ENCODE measurements around the gene ST3GAL5. TPM values are rescaled to one million over a fixed set of nuclear protein-coding genes. Genes with fewer than 3 reads are reported as not detected.

ST3GAL5 gene
- total RNA-seq, 1 experiment from 2014 or later: 5.9 TPM

DNA sequence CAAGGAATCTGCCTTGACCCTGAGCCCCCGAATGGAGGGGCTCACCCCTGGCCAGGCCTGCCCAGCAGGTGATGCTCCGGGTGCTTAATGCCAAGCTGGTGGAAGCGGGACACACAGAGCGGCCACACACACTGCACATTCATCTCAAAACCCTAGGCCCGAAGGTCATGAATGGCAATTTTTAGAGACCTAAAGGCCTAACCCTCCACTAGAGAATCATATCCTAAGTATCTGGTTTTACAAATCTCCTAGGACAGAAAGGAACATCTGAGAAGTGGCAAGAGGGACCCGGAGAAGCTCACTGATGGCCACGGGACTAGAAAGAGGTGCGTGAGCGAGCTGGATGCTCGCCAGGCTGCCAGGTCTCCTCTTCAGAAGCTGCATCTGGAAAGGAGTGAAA, 38.3 kb downstream of the ST3GAL5 start:
- no peaks in the 10 kb centered on the region for H3K27me3 ChIP-seq (ENCODE audit: insufficient read depth, low read depth)
- H3F3A ChIP-seq (ENCODE audit: insufficient read depth, low read depth): no peaks in the 10 kb centered on the region
- no peaks in the 10 kb centered on the region for H3K79me2 ChIP-seq (ENCODE audit: low read depth)
- no peaks in the 10 kb centered on the region; the same call in none of the 2 replicates for H3K36me3 ChIP-seq (ENCODE audit: low read depth)
- H3K4me1 ChIP-seq (replicated peaks; ENCODE audit: insufficient read depth): no peaks in the 10 kb centered on the region
- H3K27ac ChIP-seq: no peak overlapping the region
- TF ChIP-seq, protein P1, sequence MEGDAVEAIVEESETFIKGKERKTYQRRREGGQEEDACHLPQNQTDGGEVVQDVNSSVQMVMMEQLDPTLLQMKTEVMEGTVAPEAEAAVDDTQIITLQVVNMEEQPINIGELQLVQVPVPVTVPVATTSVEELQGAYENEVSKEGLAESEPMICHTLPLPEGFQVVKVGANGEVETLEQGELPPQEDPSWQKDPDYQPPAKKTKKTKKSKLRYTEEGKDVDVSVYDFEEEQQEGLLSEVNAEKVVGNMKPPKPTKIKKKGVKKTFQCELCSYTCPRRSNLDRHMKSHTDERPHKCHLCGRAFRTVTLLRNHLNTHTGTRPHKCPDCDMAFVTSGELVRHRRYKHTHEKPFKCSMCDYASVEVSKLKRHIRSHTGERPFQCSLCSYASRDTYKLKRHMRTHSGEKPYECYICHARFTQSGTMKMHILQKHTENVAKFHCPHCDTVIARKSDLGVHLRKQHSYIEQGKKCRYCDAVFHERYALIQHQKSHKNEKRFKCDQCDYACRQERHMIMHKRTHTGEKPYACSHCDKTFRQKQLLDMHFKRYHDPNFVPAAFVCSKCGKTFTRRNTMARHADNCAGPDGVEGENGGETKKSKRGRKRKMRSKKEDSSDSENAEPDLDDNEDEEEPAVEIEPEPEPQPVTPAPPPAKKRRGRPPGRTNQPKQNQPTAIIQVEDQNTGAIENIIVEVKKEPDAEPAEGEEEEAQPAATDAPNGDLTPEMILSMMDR (conservative IDR thresholded peaks at IDR 0.05): no peak
- TF ChIP-seq EZH2 (IDR thresholded peaks at IDR 0.05; ENCODE audit: low read depth): no peak
- BruUV-seq (replicated peaks): no TSS peak
- no peak overlapping the region for H2AFZ ChIP-seq
- CTCF ChIA-PET: no interaction called here
- no peak for DNase-seq
- H3K4me3 ChIP-seq: no peak overlapping the region
- H3K9me3 ChIP-seq (ENCODE audit: insufficient read depth, low read depth): no peaks in the 10 kb centered on the region
- H4K20me1 ChIP-seq (ENCODE audit: insufficient read depth): no peaks in the 10 kb centered on the region
- POLR2A ChIA-PET (ENCODE audit: unreplicated experiment): no interaction called here
- no peak overlapping the region for H3K4me2 ChIP-seq
- H3K9me2 ChIP-seq (ENCODE audit: insufficient read depth): no peaks in the 10 kb centered on the region
- intact Hi-C loops (cut with micrococcal nuclease; ENCODE audit: unreplicated experiment): no loop called here

DNA sequence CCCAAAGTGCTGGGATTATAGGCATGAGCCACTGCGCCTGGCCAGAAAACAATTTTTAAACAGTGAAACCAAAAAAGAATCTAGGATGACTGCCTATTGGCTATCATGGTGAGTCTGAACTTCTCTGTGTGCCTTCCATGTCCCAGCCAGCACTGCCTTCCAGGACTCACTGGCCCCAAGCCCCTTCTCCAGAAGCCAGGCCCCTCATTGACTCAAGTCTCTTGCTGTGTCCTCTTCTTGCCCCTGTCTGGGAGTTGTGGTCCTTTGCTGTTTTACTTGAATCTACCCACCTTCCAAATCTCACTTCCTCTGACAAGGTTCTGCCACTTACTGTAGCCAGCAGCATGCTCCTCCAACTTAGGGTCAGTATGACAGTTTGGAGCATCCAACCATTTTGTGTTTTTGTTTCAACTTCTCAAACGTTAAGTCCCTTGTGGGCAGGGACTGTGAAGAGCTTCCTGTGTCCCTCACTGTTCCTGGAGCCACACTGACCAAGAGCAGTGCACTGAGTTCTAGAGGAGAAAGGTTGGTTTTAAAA, 41.7 kb downstream of the ST3GAL5 start:
- H3K9me3 ChIP-seq (ENCODE audit: insufficient read depth, low read depth): no peaks in the 10 kb centered on the region
- no peak overlapping the region for H3K4me2 ChIP-seq
- no peaks in the 10 kb centered on the region for H3K4me1 ChIP-seq (replicated peaks; ENCODE audit: insufficient read depth)
- no peaks in the 10 kb centered on the region for H4K20me1 ChIP-seq (ENCODE audit: insufficient read depth)
- TF ChIP-seq EZH2 (IDR thresholded peaks at IDR 0.05; ENCODE audit: low read depth): no peak
- TF ChIP-seq, protein P1 (conservative IDR thresholded peaks at IDR 0.05): no peak
- no peak overlapping the region for H3K4me3 ChIP-seq
- no peaks in the 10 kb centered on the region for H3K27me3 ChIP-seq (ENCODE audit: insufficient read depth, low read depth)
- peaks cover 8% of the 10 kb centered on the region for H3K36me3 ChIP-seq (ENCODE audit: low read depth)
- H3K9me2 ChIP-seq (ENCODE audit: insufficient read depth): peaks cover 1% of the 10 kb centered on the region; the same call in 1 of the 2 replicates
- ChIA-PET CTCF (no interaction called here), POLR2A (ENCODE audit: unreplicated experiment) (interaction anchor here (0.6 kb wide), 1 partner anchor 80 kb away, joined by 3 read pairs; no protein-coding TSS in a partner anchor)
- H3K79me2 ChIP-seq (ENCODE audit: low read depth): no peaks in the 10 kb centered on the region
- no TSS peak for BruUV-seq (replicated peaks)
- H3F3A ChIP-seq (ENCODE audit: insufficient read depth, low read depth): no peaks in the 10 kb centered on the region; the same call in 1 of the 2 replicates
- no peak overlapping the region for H3K27ac ChIP-seq
- no peak overlapping the region for H2AFZ ChIP-seq
- intact Hi-C loops (cut with micrococcal nuclease; ENCODE audit: unreplicated experiment): no loop called here
- no peak for DNase-seq

DNA sequence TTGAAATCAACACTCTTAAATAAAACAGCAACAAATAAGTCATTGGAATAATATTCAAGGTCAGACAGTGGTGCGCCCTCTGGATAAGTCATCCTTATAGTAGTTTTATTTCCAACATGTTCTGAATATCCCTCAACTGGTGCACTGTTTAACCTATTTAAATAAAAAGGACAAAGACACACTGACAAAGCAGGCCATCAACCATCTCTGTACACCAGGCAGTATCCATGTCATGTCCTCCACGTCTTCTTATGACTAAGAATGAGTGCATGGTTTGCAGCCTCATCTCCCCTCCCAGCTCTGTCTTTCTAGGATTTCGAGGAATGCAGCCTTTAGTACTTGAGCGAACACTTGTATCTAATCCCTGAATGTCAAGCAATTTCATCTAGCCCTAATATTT, 42.4 kb downstream of the ST3GAL5 start:
- H2AFZ ChIP-seq: no peak overlapping the region
- TF ChIP-seq EZH2 (IDR thresholded peaks at IDR 0.05; ENCODE audit: low read depth): no peak
- TF ChIP-seq, protein P1 (conservative IDR thresholded peaks at IDR 0.05): no peak
- peaks cover 5% of the 10 kb centered on the region; the same call in 1 of the 2 replicates for H3K9me2 ChIP-seq (ENCODE audit: insufficient read depth)
- ChIA-PET CTCF (no interaction called here), POLR2A (ENCODE audit: unreplicated experiment) (interaction anchor here (0.7 kb wide), 1 partner anchor 191 kb away, joined by 3 read pairs; no protein-coding TSS in a partner anchor)
- no peak overlapping the region for H3K4me3 ChIP-seq
- H3K79me2 ChIP-seq (ENCODE audit: low read depth): no peaks in the 10 kb centered on the region
- intact Hi-C loops (cut with micrococcal nuclease; ENCODE audit: unreplicated experiment): no loop called here
- no peak overlapping the region for H3K27ac ChIP-seq
- no peaks in the 10 kb centered on the region for H3K27me3 ChIP-seq (ENCODE audit: insufficient read depth, low read depth)
- peaks cover 8% of the 10 kb centered on the region for H3K36me3 ChIP-seq (ENCODE audit: low read depth)
- H3K4me2 ChIP-seq: no peak overlapping the region
- BruUV-seq (replicated peaks): no TSS peak
- H4K20me1 ChIP-seq (ENCODE audit: insufficient read depth): no peaks in the 10 kb centered on the region
- no peak for DNase-seq
- H3K9me3 ChIP-seq (ENCODE audit: insufficient read depth, low read depth): no peaks in the 10 kb centered on the region
- no peaks in the 10 kb centered on the region; the same call in 1 of the 2 replicates for H3F3A ChIP-seq (ENCODE audit: insufficient read depth, low read depth)
- H3K4me1 ChIP-seq (replicated peaks; ENCODE audit: insufficient read depth): no peaks in the 10 kb centered on the region
